ENCODE measurements around the gene UFD1.

UFD1 gene

GRCh38 chr22:19478901-19479354, at the start of gene UFD1:
TSS of gene UFD1 (minus strand) at chr22:19479193. CDS start at chr22:19479085, 108 bp downstream.
- peak; percentile 44 for DNase-seq

- DNase-seq: no peak
These were observed 48.9 kb upstream of the UFD1 start for GRCh38 chr22:19527861-19528417.

DNA sequence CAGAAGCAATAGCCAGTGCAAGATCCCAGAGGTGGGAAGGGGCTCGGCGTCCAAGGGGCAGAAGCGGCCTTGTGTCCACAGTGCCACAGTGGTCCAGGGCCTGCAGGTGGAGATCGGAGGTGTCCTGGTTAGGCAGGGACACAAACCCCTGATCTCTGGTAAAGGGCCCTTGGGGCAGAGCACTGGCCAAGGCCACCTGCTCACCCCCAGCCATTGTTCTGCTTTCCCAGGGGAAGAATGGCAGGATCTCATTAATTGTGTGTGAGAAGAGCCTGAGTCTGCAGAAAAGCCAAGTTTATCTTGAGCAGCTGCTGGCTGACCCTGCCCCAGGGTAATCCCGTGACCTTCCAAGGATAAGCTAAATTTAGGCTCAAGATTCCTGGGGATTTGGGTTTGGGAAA, 48.3 kb upstream of the UFD1 start:
- DNase-seq: no peak

GRCh38 chr22:19526702-19527111, 47.7 kb upstream of the UFD1 start:
- no peak for DNase-seq

- DNase-seq: no peak
These were observed 47.2 kb upstream of the UFD1 start for GRCh38 chr22:19526076-19526701.

DNA sequence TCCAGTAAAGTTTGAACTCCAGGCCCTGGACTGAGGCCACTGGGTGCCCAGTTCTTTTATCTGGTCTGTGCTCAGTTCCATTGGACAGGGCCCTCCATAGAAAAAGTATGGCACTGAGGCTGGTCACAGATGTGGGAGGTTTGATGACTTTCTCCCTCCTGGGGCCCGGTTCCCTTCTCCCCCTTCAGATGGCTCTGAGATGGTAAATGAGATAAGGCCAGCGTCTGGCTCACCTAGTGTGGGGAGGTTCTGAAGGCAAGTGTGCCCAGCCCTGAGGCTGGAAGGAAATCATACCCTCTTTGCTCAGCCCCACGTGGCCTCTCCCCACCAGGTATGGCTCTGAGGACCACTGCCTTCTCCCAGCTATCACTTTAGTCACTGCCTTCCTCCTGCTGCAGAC, 46.7 kb upstream of the UFD1 start:
- no peak for DNase-seq

GRCh38 chr22:19525116-19525660, 46.2 kb upstream of the UFD1 start:
- no peak for DNase-seq

GRCh38 chr22:19524170-19525115, 45.5 kb upstream of the UFD1 start, which contains the start of gene CLDN5:
TSS of gene CLDN5 (minus strand) at chr22:19524410. CDS start at chr22:19524255, 155 bp downstream.
- no peak for DNase-seq

- no peak for DNase-seq
These were observed 44.5 kb upstream of the UFD1 start for GRCh38 chr22:19523240-19524169.

- DNase-seq: no peak
These were observed 43.9 kb upstream of the UFD1 start for GRCh38 chr22:19522881-19523239.

GRCh38 chr22:19522190-19522880, 43.3 kb upstream of the UFD1 start:
- DNase-seq: no peak

- DNase-seq: no peak
These were observed 41.7 kb upstream of the UFD1 start for GRCh38 chr22:19520566-19521305.

GRCh38 chr22:19520007-19520406, 41.0 kb upstream of the UFD1 start:
- DNase-seq: no peak

- DNase-seq: no peak
These were observed 40.3 kb upstream of the UFD1 start for GRCh38 chr22:19519041-19519926.

DNA sequence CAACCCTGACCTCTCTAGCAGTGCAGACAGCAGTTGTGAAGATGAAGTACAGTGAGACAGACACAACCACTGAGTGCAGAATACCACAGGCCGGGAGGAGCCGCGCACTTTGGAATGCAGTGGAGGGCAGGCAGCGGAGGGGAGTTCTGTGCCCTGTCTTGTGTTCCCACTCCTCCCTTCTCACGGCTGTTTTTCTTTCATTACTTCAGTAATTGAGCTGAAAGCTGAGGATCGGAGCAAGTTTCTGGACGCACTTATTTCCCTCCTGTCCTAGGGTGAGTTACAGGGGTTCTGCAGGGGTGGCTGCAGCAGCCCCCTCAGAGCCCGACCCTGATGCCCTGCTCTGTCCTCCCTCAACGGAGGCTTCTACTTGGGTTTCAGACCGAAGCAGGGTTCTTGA, 39.6 kb upstream of the UFD1 start:
- DNase-seq: no peak

DNA sequence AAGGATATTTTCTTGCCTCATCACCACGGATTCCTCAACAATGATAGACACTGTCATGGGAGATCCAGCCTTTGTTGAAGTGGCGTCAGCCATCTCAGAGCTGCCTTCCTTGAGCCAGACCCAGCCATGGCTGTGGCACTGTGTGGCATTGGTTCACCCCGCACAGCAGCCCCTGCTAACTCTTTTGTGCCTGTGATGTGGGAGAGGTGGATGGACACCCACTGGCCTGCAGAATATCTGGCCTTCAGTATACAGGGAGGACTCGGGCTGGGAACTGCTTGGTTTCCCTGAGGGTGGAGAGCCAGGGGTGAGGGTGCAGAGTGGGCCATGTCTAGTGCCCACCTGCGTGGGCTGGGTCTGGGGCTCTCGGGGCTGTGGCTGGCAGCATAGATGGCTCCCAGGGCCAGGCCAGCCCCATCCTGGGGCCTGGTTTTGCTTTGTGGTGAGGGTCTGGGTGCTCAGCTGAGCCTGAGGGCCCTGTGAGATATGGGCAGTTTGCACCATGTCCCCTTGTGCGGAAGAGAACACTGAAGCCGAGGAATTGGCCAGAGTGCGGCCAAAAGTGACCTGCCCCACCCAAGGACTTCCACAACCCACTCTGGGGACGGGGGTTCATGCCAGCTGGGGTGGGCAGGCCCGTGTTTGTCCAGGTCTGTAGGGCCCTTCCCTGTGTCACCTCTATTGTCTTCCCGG, 39.1 kb upstream of the UFD1 start:
- DNase-seq: no peak

DNA sequence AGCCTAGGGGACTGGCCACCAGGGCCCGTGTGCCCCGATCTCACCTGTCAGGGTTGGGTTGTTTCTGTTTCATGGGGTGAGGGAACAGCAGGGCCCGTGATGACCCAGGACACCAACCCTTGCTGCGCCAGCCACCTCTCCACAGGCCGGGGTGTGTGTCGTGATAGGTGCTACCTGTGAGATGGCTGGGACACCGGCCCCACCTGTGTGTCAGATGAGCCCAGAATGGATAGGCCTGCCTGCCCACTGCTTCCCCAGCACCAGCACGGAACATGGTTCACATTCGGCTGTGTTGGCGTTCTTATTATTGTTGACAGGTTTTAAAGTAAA, 38.1 kb upstream of the UFD1 start:
- DNase-seq: no peak

DNA sequence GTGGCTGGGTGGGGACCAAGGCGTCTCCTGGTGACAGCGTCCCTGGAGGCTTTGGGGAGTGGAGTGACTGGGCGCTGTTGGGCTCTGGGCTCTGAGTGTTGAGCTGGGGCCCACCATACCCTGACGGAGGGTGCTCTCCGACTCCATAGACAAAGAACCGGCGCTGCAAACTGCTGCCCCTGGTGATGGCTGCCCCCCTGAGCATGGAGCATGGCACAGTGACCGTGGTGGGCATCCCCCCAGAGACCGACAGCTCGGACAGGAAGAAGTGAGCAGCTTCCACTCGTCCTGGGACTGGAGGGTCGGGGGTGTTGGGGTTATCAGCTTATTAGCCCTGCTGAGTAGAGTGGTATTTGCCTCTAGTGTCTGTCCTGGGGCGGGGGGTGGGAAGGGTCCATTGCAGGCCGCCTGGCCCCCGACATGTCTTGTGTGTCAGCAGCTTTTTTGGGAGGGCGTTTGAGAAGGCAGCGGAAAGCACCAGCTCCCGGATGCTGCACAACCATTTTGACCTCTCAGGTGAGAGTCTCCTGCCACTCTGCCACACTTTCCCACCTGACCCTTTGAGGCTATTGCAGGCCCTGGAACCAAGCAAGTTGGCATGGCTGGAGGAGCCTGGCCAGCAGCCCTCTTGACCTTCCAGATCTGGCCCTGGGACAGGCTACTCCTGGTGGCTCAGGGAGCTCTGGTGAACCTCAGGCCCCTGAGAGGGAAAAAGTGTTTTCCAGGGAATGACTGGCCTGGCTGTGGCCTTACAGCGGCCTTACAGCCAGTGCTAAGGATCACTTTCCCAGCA, 37.6 kb upstream of the UFD1 start:
- DNase-seq: no peak

Data from 8988T (cell line).